Fibroblast of the aortic adventitia (primary cell): ENCODE data around the gene RASSF3. TPM values are rescaled to one million over a fixed set of nuclear protein-coding genes. Genes with fewer than 3 reads are reported as not detected.
A peak's percentile ranks its signal among the peaks of the same experiment; 100 is the strongest.

Source experiments
- DNase-seq: peaks from one replicate; pipeline ENCODE4 v3.0.0-alpha.2; 2010; ENCODE audit warnings: low read depth
- H3K4me3 ChIP-seq: 2 replicates; pipeline ENCODE4 v1.5.1; 2011; ENCODE audit warnings: low read depth, mild to moderate bottlenecking, control low read depth, low read length, moderate library complexity
- total RNA-seq: library from RNA; depleted of rRNA; stranded (reverse); fragments of >200 nt; gene quantifications from 2 replicates; pipeline ENCODE4 v1.2.3, GENCODE V29; 2012; ENCODE audit warnings: low replicate concordance
- TF ChIP-seq, protein P1 (sequence below): IDR thresholded peaks from 2 replicates; pipeline ENCODE4 v1.5.1; 2011; ENCODE audit warnings: mild to moderate bottlenecking, low read length, control low read depth, inconsistent platforms; ENCODE audit not compliant: insufficient read depth

The RASSF3 gene
- total RNA-seq, 1 donor = 13.6 TPM

DNA sequence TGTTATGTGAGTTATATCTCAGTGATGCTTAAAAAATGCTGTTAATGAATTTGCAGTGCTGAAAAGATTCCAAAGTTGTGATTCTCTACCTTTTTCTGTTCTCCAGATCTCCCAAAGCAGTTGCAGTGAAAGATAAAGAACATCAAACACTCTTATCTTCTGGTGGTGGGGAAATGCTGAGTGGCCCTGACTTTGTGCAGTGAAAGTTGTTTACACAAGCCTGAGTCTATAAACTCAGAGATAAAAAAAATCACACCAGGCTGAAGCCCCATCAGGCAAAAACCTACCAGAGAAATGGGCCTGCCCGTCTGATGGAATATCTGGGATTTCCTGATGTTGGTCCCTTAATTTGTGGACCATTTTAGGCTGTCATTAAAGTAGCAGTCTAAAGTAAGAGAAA is 46.1 kb downstream of the RASSF3 start:
- TF ChIP-seq, protein P1, sequence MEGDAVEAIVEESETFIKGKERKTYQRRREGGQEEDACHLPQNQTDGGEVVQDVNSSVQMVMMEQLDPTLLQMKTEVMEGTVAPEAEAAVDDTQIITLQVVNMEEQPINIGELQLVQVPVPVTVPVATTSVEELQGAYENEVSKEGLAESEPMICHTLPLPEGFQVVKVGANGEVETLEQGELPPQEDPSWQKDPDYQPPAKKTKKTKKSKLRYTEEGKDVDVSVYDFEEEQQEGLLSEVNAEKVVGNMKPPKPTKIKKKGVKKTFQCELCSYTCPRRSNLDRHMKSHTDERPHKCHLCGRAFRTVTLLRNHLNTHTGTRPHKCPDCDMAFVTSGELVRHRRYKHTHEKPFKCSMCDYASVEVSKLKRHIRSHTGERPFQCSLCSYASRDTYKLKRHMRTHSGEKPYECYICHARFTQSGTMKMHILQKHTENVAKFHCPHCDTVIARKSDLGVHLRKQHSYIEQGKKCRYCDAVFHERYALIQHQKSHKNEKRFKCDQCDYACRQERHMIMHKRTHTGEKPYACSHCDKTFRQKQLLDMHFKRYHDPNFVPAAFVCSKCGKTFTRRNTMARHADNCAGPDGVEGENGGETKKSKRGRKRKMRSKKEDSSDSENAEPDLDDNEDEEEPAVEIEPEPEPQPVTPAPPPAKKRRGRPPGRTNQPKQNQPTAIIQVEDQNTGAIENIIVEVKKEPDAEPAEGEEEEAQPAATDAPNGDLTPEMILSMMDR = no peak
- no peak for DNase-seq
- H3K4me3 ChIP-seq = no peak overlapping the region

DNA sequence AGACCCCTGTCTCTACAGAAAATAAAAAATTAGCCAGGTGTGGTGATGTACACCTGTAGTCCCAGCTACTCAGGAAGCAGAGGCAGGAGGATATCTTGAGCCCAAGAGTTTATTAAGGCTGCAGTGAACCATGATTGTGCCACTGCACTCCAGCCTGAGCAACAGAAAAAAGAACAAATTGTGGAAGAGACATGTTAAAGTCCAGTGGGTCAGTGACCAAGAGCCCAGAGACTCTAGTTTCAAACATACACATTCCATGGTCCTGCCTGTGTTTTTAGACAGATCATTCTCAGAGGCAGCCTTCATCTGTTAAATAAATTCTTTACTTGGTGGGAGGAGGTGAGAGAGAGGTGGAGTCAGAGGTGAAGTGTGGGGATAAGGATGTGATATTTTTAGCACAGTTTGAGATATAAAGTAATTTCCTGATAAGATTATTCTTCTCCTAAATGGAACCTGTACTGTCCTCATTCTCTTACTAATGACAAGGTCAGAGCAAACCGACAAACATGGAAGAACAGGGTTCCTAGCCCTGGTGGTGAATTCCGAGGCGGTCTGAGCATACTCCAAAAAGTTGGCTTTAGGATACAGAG is 48.7 kb downstream of the RASSF3 start:
- DNase-seq = no peak
- TF ChIP-seq, protein P1 = no peak
- H3K4me3 ChIP-seq = no peak overlapping the region

DNA sequence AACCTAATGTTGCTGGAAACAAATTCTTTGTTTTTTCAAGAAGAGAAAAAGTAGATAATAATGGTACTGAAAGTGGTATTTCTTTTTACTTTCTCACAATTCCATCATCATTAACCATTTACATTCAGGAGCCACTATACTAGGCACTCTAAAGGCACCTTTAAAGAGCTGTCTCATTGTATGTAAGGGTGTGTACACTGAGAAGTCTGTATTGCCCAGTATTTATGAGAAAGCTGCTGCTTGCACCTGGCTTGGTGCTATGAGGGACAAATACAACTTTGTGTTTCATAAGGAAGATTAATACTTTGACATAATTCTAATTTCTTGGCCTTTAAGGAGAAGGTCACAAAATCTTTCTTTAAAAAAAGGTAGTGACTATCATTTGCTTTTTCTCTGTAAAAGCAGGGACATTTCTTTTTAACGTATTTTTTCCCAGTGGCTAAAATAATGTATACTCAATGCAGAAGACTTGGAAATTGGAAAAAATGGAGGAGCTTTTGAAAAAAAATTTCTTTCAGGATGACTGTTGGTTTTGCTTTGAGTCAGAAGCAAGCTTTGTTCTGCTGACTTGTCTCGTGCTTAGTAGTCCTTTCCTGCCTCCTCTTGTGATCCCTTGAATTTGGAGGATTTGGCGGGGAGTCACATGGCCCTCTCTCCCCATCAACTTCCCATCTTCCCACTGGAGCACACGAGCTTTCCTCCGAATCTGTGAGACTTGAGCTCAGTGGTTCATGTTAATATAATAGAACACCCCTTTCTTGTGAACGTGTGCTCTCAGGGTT is 50.1 kb downstream of the RASSF3 start:
- H3K4me3 ChIP-seq = no peak overlapping the region
- no peak for DNase-seq
- TF ChIP-seq, protein P1 = no peak

DNA sequence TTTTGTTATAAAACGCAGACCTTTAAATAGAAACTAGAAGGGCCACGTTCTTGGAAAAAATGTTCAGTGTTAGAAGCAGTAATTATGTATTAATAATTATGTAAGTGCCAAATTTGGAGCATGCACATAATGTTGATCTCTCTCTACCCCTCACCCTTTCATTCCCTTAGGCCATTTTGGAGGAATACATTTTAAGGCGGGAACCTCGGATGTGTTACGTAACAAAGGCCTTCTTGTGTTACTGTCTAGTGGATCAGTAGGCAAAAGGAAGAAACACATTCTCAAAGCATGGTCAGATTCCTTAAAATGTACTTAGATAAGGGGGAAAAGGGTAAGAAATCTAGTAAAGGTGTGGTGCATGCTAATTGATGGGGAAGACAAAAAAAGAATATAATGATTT is 52.7 kb downstream of the RASSF3 start:
- no peak overlapping the region for H3K4me3 ChIP-seq
- TF ChIP-seq, protein P1 = no peak
- DNase-seq = no peak

DNA sequence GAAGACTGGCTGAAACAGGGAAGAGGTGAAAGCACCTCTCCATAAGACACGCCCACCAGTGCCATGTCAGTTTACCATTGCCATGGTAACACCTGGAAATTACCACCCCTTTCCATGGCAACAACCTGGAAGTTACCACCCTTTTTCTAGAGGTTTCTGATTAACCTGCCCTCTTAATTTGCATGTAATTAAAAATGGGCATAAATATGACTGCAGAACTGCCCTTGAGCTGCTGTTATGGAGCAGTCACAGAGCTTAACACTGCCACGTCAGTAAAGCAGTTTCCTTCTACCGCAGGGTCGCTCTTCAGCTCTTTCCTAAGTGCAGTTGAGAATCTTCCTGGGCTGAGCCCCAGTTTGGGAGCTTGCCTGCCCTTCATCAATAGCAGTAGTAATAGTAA is 55.2 kb downstream of the RASSF3 start:
- H3K4me3 ChIP-seq = peak overlapping the region; percentile 2
- DNase-seq = peak; percentile 43
- TF ChIP-seq, protein P1 = no peak

DNA sequence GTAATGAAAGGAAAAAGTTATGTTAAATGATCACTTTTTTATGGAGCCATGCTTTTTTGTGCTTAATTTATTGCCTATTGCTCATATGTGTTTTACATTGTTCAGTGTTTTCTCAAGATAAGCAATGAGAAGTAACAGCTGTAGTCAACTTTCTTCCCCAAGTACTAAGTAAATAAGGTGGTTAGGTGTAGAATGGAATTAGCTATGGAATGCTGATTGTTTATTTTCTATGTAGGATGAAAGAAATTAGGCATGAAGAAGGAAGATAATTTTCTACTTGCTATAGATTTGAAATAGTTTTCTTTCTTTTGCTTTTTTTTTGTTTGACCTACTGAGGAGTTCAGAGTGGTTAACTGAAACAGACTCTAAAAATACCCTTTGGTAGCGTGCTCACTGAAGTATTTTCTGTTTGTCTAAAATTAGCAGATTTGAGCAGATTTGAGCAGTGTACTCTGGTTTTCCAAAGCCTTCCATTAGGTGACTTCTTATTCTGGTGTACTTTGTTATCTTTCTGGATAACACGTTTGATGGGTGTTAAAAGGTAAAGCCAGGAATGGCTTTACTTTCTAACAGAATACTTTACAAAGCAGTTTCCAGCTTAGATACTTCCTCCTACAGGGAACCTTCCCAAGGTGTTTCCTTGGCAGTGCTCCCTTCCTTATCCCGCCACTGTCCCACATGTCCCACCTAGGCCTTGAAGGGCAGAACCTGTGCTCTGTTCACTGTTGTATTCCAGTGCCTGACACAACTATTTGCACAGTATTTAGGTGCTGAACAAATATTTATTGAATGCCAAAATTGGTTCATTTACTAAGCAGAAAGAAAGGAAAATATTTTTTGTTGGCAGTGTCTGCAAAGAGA is 56.0 kb downstream of the RASSF3 start:
- TF ChIP-seq, protein P1 = no peak
- no peak overlapping the region for H3K4me3 ChIP-seq
- DNase-seq = peak; percentile 66
